ENCODE data around the gene DNAH10.

GRCh38 chr12:123839826-123840225 lies 77.7 kb downstream of the DNAH10 start:
- no peak for TF ChIP-seq POLR2AphosphoS5 (IDR thresholded peaks at IDR 0.05; ENCODE audit: low read depth, low read length)
- TF ChIP-seq CTCF (IDR thresholded peaks at IDR 0.05) = no peak
- no peak for TF ChIP-seq SIN3A (IDR thresholded peaks at IDR 0.05; ENCODE audit: borderline replicate concordance, insufficient read depth, low read depth, low read length)
